ENCODE measurements around the gene HSD17B8.

Gene HSD17B8

GRCh38 chr6:33189164-33189563 lies 15.3 kb upstream of the HSD17B8 start:
- no peak for TF ChIP-seq CTCF (IDR thresholded peaks at IDR 0.05; ENCODE audit: low read depth, low read length)
- Histone ChIP-seq H3K79me2 (ENCODE audit: low read length) (no peaks in the 10 kb centered on the region), H3K9me3 (ENCODE audit: insufficient read depth, low read length) (no peaks in the 10 kb centered on the region), H3K27ac (ENCODE audit: low read length) (no peak overlapping the region), H2AFZ (ENCODE audit: low read depth, low read length) (no peak overlapping the region), H4K20me1 (ENCODE audit: insufficient read depth, low read length) (no peaks in the 10 kb centered on the region), H3K4me3 (ENCODE audit: low read length) (no peak overlapping the region), H3K9ac (ENCODE audit: low read length) (no peak overlapping the region), H3K4me1 (ENCODE audit: low read length) (no peaks in the 10 kb centered on the region), H3K27me3 (ENCODE audit: low read depth, low read length) (no peaks in the 10 kb centered on the region), H3K4me2 (ENCODE audit: low read length) (no peak overlapping the region), H3K36me3 (replicated peaks; ENCODE audit: low read depth, low read length) (no peaks in the 10 kb centered on the region)

- H3K27ac ChIP-seq (ENCODE audit: low read length): no peak overlapping the region
- H3K4me1 ChIP-seq (ENCODE audit: low read length): no peaks in the 10 kb centered on the region
- no peak overlapping the region for H3K4me2 ChIP-seq (ENCODE audit: low read length)
- H3K27me3 ChIP-seq (ENCODE audit: low read depth, low read length): no peaks in the 10 kb centered on the region
- TF ChIP-seq EZH2phosphoT487 (IDR thresholded peaks at IDR 0.05; ENCODE audit: low read depth): no peak
- no peak for TF ChIP-seq CTCF (IDR thresholded peaks at IDR 0.05; ENCODE audit: low read depth, low read length)
- no peaks in the 10 kb centered on the region for H4K20me1 ChIP-seq (ENCODE audit: insufficient read depth, low read length)
- H2AFZ ChIP-seq (ENCODE audit: low read depth, low read length): no peak overlapping the region
- H3K79me2 ChIP-seq (ENCODE audit: low read length): no peaks in the 10 kb centered on the region
- H3K9me3 ChIP-seq (ENCODE audit: insufficient read depth, low read length): no peaks in the 10 kb centered on the region
- no peaks in the 10 kb centered on the region for H3K36me3 ChIP-seq (replicated peaks; ENCODE audit: low read depth, low read length)
- no peak overlapping the region for H3K4me3 ChIP-seq (ENCODE audit: low read length)
- H3K9ac ChIP-seq (ENCODE audit: low read length): no peak overlapping the region
Measured at GRCh38 chr6:33189625-33190448, 14.6 kb upstream of the HSD17B8 start.

- Histone ChIP-seq H3K4me3 (ENCODE audit: low read length) (no peak overlapping the region), H3K4me1 (ENCODE audit: low read length) (no peaks in the 10 kb centered on the region), H4K20me1 (ENCODE audit: insufficient read depth, low read length) (no peaks in the 10 kb centered on the region), H3K36me3 (replicated peaks; ENCODE audit: low read depth, low read length) (peaks cover 5% of the 10 kb centered on the region), H3K79me2 (ENCODE audit: low read length) (no peaks in the 10 kb centered on the region), H3K4me2 (ENCODE audit: low read length) (no peak overlapping the region), H3K9ac (ENCODE audit: low read length) (no peak overlapping the region), H3K27me3 (ENCODE audit: low read depth, low read length) (no peaks in the 10 kb centered on the region), H3K9me3 (ENCODE audit: insufficient read depth, low read length) (no peaks in the 10 kb centered on the region), H2AFZ (ENCODE audit: low read depth, low read length) (no peak overlapping the region), H3K27ac (ENCODE audit: low read length) (no peak overlapping the region)
- TF ChIP-seq EZH2phosphoT487 (IDR thresholded peaks at IDR 0.05; ENCODE audit: low read depth) (no peak), CTCF (IDR thresholded peaks at IDR 0.05; ENCODE audit: low read depth, low read length) (no peak)
Measured at GRCh38 chr6:33190504-33191107, 13.8 kb upstream of the HSD17B8 start.

GRCh38 chr6:33191383-33192104 lies 12.9 kb upstream of the HSD17B8 start:
- Histone ChIP-seq H3K4me1 (ENCODE audit: low read length) (no peaks in the 10 kb centered on the region), H3K27me3 (ENCODE audit: low read depth, low read length) (no peaks in the 10 kb centered on the region), H3K27ac (ENCODE audit: low read length) (no peak overlapping the region), H3K9ac (ENCODE audit: low read length) (no peak overlapping the region), H3K4me3 (ENCODE audit: low read length) (no peak overlapping the region), H3K36me3 (replicated peaks; ENCODE audit: low read depth, low read length) (peaks cover 7% of the 10 kb centered on the region), H2AFZ (ENCODE audit: low read depth, low read length) (no peak overlapping the region), H3K4me2 (ENCODE audit: low read length) (no peak overlapping the region), H3K79me2 (ENCODE audit: low read length) (no peaks in the 10 kb centered on the region), H4K20me1 (ENCODE audit: insufficient read depth, low read length) (no peaks in the 10 kb centered on the region), H3K9me3 (ENCODE audit: insufficient read depth, low read length) (no peaks in the 10 kb centered on the region)
- TF ChIP-seq CTCF (IDR thresholded peaks at IDR 0.05; ENCODE audit: low read depth, low read length) (no peak), EZH2phosphoT487 (IDR thresholded peaks at IDR 0.05; ENCODE audit: low read depth) (no peak)
